ENCODE data around the gene IMPG2. TPM values are rescaled to one million over a fixed set of nuclear protein-coding genes. Genes with fewer than 3 reads are reported as not detected.
A peak's percentile ranks its signal among the peaks of the same experiment; 100 is the strongest.

The IMPG2 gene
- total and polyA plus RNA-seq, 2 donors = 0.16 to 2.3 TPM

- no peak for DNase-seq (ENCODE audit: extremely low spot score)
- H3K4me1 ChIP-seq (ENCODE audit: insufficient read depth) = no peaks in the 10 kb centered on the region
- H3K36me3 ChIP-seq (ENCODE audit: insufficient read depth) = peaks cover 1% of the 10 kb centered on the region
- no peak overlapping the region for H3K27ac ChIP-seq (ENCODE audit: low read depth)
- WGBS = 63% methylated on average over 2 of the region's 2 CpGs
- no peak overlapping the region for H3K4me3 ChIP-seq (ENCODE audit: low read depth, low read length)
Measured at GRCh38 chr3:101204246-101204645, 116.1 kb downstream of the IMPG2 start.

- no peak for DNase-seq (ENCODE audit: extremely low spot score)
- H3K36me3 ChIP-seq (ENCODE audit: insufficient read depth) = peaks cover 1% of the 10 kb centered on the region
- no peaks in the 10 kb centered on the region for H3K4me1 ChIP-seq (ENCODE audit: insufficient read depth)
- no peak overlapping the region for H3K4me3 ChIP-seq (ENCODE audit: low read depth, low read length)
- WGBS = 81% methylated on average over 5 of the region's 5 CpGs
- no peak overlapping the region for H3K27ac ChIP-seq (ENCODE audit: low read depth)
Measured at GRCh38 chr3:101203411-101203810, 117.0 kb downstream of the IMPG2 start.

- 80% methylated on average over 1 of the region's 1 CpG for WGBS
Measured at GRCh38 chr3:101202640-101203039, 117.7 kb downstream of the IMPG2 start.

GRCh38 chr3:101200461-101200860 lies 119.9 kb downstream of the IMPG2 start:
- WGBS = 9% methylated on average over 3 of the region's 3 CpGs
- H3K36me3 ChIP-seq (ENCODE audit: insufficient read depth) = peaks cover 1% of the 10 kb centered on the region
- no peaks in the 10 kb centered on the region for H3K4me1 ChIP-seq (ENCODE audit: insufficient read depth)
- no peak overlapping the region for H3K27ac ChIP-seq (ENCODE audit: low read depth)
- peak; percentile 33 for DNase-seq (ENCODE audit: extremely low spot score)
- H3K4me3 ChIP-seq (ENCODE audit: low read depth, low read length) = no peak overlapping the region

More at GRCh38 chr3:101202640-101203039, 117.7 kb downstream of the IMPG2 start:
- Histone ChIP-seq H3K4me1 (ENCODE audit: insufficient read depth) (no peaks in the 10 kb centered on the region), H3K27ac (ENCODE audit: low read depth) (no peak overlapping the region), H3K36me3 (ENCODE audit: insufficient read depth) (peaks cover 1% of the 10 kb centered on the region), H3K4me3 (ENCODE audit: low read depth, low read length) (no peak overlapping the region)
- DNase-seq (ENCODE audit: extremely low spot score) = no peak

GRCh38 chr3:101195951-101196713 lies 124.2 kb downstream of the IMPG2 start:
- no peaks in the 10 kb centered on the region for H3K4me1 ChIP-seq (ENCODE audit: insufficient read depth)
- DNase-seq (ENCODE audit: extremely low spot score) = peak; percentile 35
- WGBS = 52% methylated on average over 6 of the region's 6 CpGs
- H3K36me3 ChIP-seq (ENCODE audit: insufficient read depth) = no peaks in the 10 kb centered on the region
- no peak overlapping the region for H3K27ac ChIP-seq (ENCODE audit: low read depth)
- no peak overlapping the region for H3K4me3 ChIP-seq (ENCODE audit: low read depth, low read length)

GRCh38 chr3:101194392-101194791 lies 126.0 kb downstream of the IMPG2 start:
- Histone ChIP-seq H3K36me3 (ENCODE audit: insufficient read depth) (no peaks in the 10 kb centered on the region), H3K4me3 (ENCODE audit: low read depth, low read length) (no peak overlapping the region), H3K27ac (ENCODE audit: low read depth) (no peak overlapping the region), H3K4me1 (ENCODE audit: insufficient read depth) (no peaks in the 10 kb centered on the region)
- 82% methylated on average over 3 of the region's 3 CpGs for WGBS
- no peak for DNase-seq (ENCODE audit: extremely low spot score)

- no peak for DNase-seq (ENCODE audit: extremely low spot score)
- Histone ChIP-seq H3K4me3 (ENCODE audit: low read depth, low read length) (no peak overlapping the region), H3K27ac (ENCODE audit: low read depth) (no peak overlapping the region), H3K36me3 (ENCODE audit: insufficient read depth) (no peaks in the 10 kb centered on the region), H3K4me1 (ENCODE audit: insufficient read depth) (no peaks in the 10 kb centered on the region)
- 92% methylated on average over 3 of the region's 3 CpGs for WGBS
Measured at GRCh38 chr3:101193957-101194356, 126.4 kb downstream of the IMPG2 start.

GRCh38 chr3:101189796-101190195 lies 130.6 kb downstream of the IMPG2 start:
- no peak overlapping the region for H3K27ac ChIP-seq (ENCODE audit: low read depth)
- no peaks in the 10 kb centered on the region for H3K36me3 ChIP-seq (ENCODE audit: insufficient read depth)

GRCh38 chr3:101189176-101189575 lies 131.2 kb downstream of the IMPG2 start:
- WGBS = 84% methylated on average over 2 of the region's 2 CpGs
- Histone ChIP-seq H3K4me3 (ENCODE audit: low read depth, low read length) (no peak overlapping the region), H3K27ac (ENCODE audit: low read depth) (no peak overlapping the region), H3K4me1 (ENCODE audit: insufficient read depth) (no peaks in the 10 kb centered on the region), H3K36me3 (ENCODE audit: insufficient read depth) (no peaks in the 10 kb centered on the region)
- DNase-seq (ENCODE audit: extremely low spot score) = no peak

More at GRCh38 chr3:101189796-101190195, 130.6 kb downstream of the IMPG2 start:
- H3K4me3 ChIP-seq (ENCODE audit: low read depth, low read length) = no peak overlapping the region
- no peaks in the 10 kb centered on the region for H3K4me1 ChIP-seq (ENCODE audit: insufficient read depth)
- no peak for DNase-seq (ENCODE audit: extremely low spot score)
- 98% methylated on average over 2 of the region's 2 CpGs for WGBS

GRCh38 chr3:101185341-101185740 lies 135.0 kb downstream of the IMPG2 start:
- H3K4me3 ChIP-seq (ENCODE audit: low read depth, low read length) = no peak overlapping the region
- 95% methylated on average over 4 of the region's 4 CpGs for WGBS
- H3K27ac ChIP-seq (ENCODE audit: low read depth) = no peak overlapping the region
- H3K36me3 ChIP-seq (ENCODE audit: insufficient read depth) = no peaks in the 10 kb centered on the region
- H3K4me1 ChIP-seq (ENCODE audit: insufficient read depth) = no peaks in the 10 kb centered on the region
- no peak for DNase-seq (ENCODE audit: extremely low spot score)

GRCh38 chr3:101184111-101184510 lies 136.3 kb downstream of the IMPG2 start:
- DNase-seq (ENCODE audit: extremely low spot score) = no peak
- Histone ChIP-seq H3K4me1 (ENCODE audit: insufficient read depth) (no peaks in the 10 kb centered on the region), H3K4me3 (ENCODE audit: low read depth, low read length) (no peak overlapping the region), H3K27ac (ENCODE audit: low read depth) (no peak overlapping the region), H3K36me3 (ENCODE audit: insufficient read depth) (no peaks in the 10 kb centered on the region)

- WGBS = 93% methylated on average over 5 of the region's 5 CpGs
- no peaks in the 10 kb centered on the region for H3K36me3 ChIP-seq (ENCODE audit: insufficient read depth)
- no peaks in the 10 kb centered on the region for H3K4me1 ChIP-seq (ENCODE audit: insufficient read depth)
- DNase-seq (ENCODE audit: extremely low spot score) = no peak
- H3K4me3 ChIP-seq (ENCODE audit: low read depth, low read length) = no peak overlapping the region
- H3K27ac ChIP-seq (ENCODE audit: low read depth) = no peak overlapping the region
Measured at GRCh38 chr3:101183151-101183550, 137.2 kb downstream of the IMPG2 start.

- Histone ChIP-seq H3K36me3 (ENCODE audit: insufficient read depth) (no peaks in the 10 kb centered on the region), H3K4me3 (ENCODE audit: low read depth, low read length) (no peak overlapping the region), H3K4me1 (ENCODE audit: insufficient read depth) (no peaks in the 10 kb centered on the region), H3K27ac (ENCODE audit: low read depth) (no peak overlapping the region)
- DNase-seq (ENCODE audit: extremely low spot score) = no peak
- 97% methylated on average over 1 of the region's 1 CpG for WGBS
Measured at GRCh38 chr3:101182734-101183133, 137.6 kb downstream of the IMPG2 start.

- H3K4me1 ChIP-seq (ENCODE audit: insufficient read depth) = no peaks in the 10 kb centered on the region
- H3K4me3 ChIP-seq (ENCODE audit: low read depth, low read length) = no peak overlapping the region
- no peak for DNase-seq (ENCODE audit: extremely low spot score)
- H3K27ac ChIP-seq (ENCODE audit: low read depth) = no peak overlapping the region
- no peaks in the 10 kb centered on the region for H3K36me3 ChIP-seq (ENCODE audit: insufficient read depth)
Measured at GRCh38 chr3:101181801-101182200, 138.6 kb downstream of the IMPG2 start.
